HFF-Myc (cell line): Measurements from ENCODE around the gene DTHD1.

Experiments used
- DNase-seq: peaks from one replicate; pipeline ENCODE4 v3.0.0-alpha.2; 2011; ENCODE audit warnings: low read depth; ENCODE audit errors: extremely low read depth
- H3K4me3 ChIP-seq: replicated peaks from 2 replicates; pipeline ENCODE4 v1.5.1; 2011; ENCODE audit warnings: low read depth, mild to moderate bottlenecking, control low read depth, low read length
- TF ChIP-seq, protein P1 (sequence below): IDR thresholded peaks from 2 replicates; pipeline ENCODE4 v1.5.1; 2012; ENCODE audit warnings: mild to moderate bottlenecking, low read depth, low read length, control low read depth; ENCODE audit errors: missing control alignments

Gene DTHD1

DNA sequence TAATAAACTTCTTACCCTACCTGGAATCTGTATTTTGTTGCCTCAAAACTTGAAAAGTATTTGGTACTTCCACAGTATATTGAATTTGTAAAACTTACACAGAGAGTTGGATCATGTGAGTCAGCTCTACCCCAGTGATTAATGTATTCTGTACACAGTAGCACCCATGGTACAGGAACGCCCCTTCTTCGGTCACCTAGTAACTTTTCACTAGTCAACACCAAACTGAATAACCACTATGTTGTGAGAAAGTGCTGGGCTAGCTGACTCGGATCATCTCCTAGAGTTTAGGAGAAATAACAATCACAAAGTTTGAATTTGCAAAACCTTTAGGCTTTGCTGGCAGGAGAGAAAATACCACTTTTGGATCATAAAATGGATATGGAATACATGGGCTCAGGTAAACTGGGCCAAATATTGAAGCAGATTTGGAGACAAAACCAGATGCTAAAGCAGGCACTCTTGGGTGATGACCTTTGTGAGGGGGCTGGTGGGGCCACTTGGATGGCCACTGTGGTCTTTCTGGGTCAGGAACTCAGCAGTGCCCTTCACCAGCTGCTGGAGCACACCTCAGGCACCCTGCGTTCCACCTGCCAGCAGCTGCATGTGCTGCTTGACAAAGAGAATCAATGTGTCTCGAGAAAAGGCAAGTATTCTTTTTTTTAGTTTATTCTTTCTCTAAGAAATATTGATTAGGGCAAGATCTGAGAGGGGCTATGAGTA lies at the start of gene DTHD1:
Gene DTHD1, plus strand, starts transcription at position 233 of the 723 bp plus-strand sequence. Its CDS starts 143 bp downstream, at position 376.
- no peak within 1 kb of the TSS for H3K4me3 ChIP-seq
- TF ChIP-seq, protein P1, sequence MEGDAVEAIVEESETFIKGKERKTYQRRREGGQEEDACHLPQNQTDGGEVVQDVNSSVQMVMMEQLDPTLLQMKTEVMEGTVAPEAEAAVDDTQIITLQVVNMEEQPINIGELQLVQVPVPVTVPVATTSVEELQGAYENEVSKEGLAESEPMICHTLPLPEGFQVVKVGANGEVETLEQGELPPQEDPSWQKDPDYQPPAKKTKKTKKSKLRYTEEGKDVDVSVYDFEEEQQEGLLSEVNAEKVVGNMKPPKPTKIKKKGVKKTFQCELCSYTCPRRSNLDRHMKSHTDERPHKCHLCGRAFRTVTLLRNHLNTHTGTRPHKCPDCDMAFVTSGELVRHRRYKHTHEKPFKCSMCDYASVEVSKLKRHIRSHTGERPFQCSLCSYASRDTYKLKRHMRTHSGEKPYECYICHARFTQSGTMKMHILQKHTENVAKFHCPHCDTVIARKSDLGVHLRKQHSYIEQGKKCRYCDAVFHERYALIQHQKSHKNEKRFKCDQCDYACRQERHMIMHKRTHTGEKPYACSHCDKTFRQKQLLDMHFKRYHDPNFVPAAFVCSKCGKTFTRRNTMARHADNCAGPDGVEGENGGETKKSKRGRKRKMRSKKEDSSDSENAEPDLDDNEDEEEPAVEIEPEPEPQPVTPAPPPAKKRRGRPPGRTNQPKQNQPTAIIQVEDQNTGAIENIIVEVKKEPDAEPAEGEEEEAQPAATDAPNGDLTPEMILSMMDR = no peak
- no peak for DNase-seq

- TF ChIP-seq, protein P1 = no peak
- no peak for DNase-seq
- no peak overlapping the region for H3K4me3 ChIP-seq
These were observed 47.7 kb upstream of the DTHD1 start for GRCh38 chr4:36233567-36234266.

- no peak overlapping the region for H3K4me3 ChIP-seq
- DNase-seq = no peak
- TF ChIP-seq, protein P1 = no peak
These were observed 46.1 kb upstream of the DTHD1 start for GRCh38 chr4:36235306-36235705.

GRCh38 chr4:36236159-36236558 lies 45.3 kb upstream of the DTHD1 start:
- DNase-seq = no peak
- TF ChIP-seq, protein P1 = no peak
- no peak overlapping the region for H3K4me3 ChIP-seq

GRCh38 chr4:36237366-36238313 lies 43.8 kb upstream of the DTHD1 start:
- TF ChIP-seq, protein P1 = no peak
- H3K4me3 ChIP-seq = no peak overlapping the region
- no peak for DNase-seq

DNA sequence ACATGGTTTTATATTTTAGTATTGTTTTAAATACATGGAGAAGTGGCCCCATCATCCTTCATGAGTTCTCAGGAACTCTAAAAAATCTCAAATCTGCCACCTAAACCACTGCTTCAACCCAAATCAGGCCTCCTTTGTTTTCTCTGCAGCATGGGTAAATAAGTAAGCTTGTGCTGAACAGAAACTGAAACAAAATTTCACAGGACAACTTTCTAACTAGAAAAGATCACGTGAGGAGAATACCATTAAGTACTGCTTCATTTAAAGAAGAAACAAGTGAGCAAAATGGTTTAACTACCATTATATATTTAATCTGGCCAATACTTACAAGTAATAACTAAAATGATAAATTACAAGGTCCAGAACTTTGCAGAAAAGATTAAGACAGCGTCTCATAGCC lies 39.6 kb upstream of the DTHD1 start:
- H3K4me3 ChIP-seq = no peak overlapping the region
- TF ChIP-seq, protein P1 = no peak
- DNase-seq = no peak
